Measurements from ENCODE around the gene LBHD1. TPM values are rescaled to one million over a fixed set of nuclear protein-coding genes. Genes with fewer than 3 reads are reported as not detected.
"Not testable (repeated sequence)": the region's sequence is repeated elsewhere in the genome, so short reads cannot be mapped to it uniquely, and the experiment has no call there.

The LBHD1 gene
- total and polyA plus RNA-seq, 2 donors: 4.0 to 14.0 TPM

DNA sequence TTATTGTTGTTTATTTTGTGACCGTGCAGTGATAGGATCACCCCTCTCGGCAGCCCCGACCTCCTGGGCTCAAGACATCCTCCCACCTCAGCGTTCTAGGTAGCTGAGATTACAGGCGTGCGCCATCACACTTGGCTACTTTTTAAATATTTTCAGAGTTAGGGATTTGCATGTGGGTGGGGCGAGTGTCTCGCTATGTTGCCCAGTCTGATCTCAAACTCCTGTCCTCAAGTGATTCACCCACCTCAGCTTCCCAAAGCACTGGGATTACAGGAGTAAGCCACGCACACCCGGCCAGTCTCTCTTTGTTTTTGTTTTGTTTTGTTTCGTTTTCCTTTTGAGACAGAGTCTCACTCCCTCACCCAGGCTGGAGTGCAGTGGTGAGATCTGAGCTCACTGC is 17.8 kb downstream of the LBHD1 start:
- no peaks in the 10 kb centered on the region for H3K9me3 ChIP-seq (ENCODE audit: control insufficient read depth in 2 of 2, insufficient read depth in 1 of 2, low read length in 1 of 2)
- H3K27me3 ChIP-seq (ENCODE audit: control insufficient read depth in 2 of 2, insufficient read depth in 1 of 2, low read length in 1 of 2): no peaks in the 10 kb centered on the region
- WGBS: 95% methylated on average over 11 of the region's 11 CpGs
- no peak for DNase-seq (ENCODE audit: low read depth in 6 of 9, low spot score in 9 of 9)
- H3K36me3 ChIP-seq (ENCODE audit: control insufficient read depth in 2 of 2, insufficient read depth in 2 of 2, low read length in 1 of 2): peaks cover 6% of the 10 kb centered on the region in 2 donors
- H3K27ac ChIP-seq (ENCODE audit: low read depth in 1 of 2, low read length in 1 of 2): no peak overlapping the region
- H3K4me3 ChIP-seq (ENCODE audit: low read length in 2 of 2): no peak overlapping the region
- peaks cover 11 to 14% of the 10 kb centered on the region in 2 donors for H3K4me1 ChIP-seq (ENCODE audit: control insufficient read depth in 2 of 2, insufficient read depth in 2 of 2, low read length in 2 of 2)

DNA sequence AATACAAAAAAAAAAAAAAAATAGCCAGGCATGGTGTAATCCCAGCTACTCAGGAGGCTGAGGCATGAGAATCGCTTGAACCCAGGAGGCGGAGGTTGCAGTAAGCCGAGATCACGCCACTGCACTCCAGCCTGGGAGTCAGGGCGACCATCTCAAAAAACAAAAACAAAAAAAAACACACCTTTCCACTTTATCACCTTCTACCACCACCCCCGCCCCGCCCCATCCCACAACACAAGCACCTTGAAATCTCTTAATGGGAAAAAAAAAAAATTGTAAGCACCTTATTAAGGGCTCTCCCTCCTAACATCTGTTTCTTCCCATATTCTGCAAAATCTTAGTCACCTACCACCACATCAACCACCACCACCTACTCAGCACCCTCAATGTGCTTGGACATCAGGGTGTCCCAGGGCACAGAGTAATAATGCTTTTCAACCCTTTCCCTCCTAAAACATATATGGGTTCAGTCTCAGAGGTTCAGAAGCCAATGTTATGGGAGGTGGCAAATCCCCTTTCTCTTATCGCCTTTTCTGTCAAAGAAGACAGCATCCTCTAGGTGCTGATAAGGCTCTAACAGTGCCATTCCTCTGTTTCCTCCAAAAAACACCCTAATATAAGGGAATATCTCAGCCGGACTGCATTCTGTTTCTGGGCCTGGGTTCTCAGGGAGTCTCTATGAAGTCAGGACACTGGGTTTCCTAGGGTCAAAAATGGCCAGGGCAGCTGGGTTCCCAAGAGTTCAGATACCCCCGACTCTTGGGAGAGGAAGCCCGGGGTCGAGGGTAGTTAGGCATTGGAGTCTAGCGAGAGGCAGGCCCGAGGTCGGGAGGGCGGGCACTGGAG is 19.7 kb downstream of the LBHD1 start:
- H3K27ac ChIP-seq (ENCODE audit: low read depth in 1 of 2, low read length in 1 of 2): peak overlapping the region; percentile 82 to 96
- H3K9me3 ChIP-seq (ENCODE audit: control insufficient read depth in 2 of 2, insufficient read depth in 1 of 2, low read length in 1 of 2): no peaks in the 10 kb centered on the region
- H3K36me3 ChIP-seq (ENCODE audit: control insufficient read depth in 2 of 2, insufficient read depth in 2 of 2, low read length in 1 of 2): peaks cover 17 to 25% of the 10 kb centered on the region in 2 donors
- 42% methylated on average over 16 of the region's 16 CpGs for WGBS
- DNase-seq (ENCODE audit: low read depth in 6 of 9, low spot score in 9 of 9): no peak
- H3K4me1 ChIP-seq (ENCODE audit: control insufficient read depth in 2 of 2, insufficient read depth in 2 of 2, low read length in 2 of 2): peaks cover 11 to 14% of the 10 kb centered on the region in 2 donors
- peak overlapping the region; percentile 89 to 97 for H3K4me3 ChIP-seq (ENCODE audit: low read length in 2 of 2)
- no peaks in the 10 kb centered on the region for H3K27me3 ChIP-seq (ENCODE audit: control insufficient read depth in 2 of 2, insufficient read depth in 1 of 2, low read length in 1 of 2)

DNA sequence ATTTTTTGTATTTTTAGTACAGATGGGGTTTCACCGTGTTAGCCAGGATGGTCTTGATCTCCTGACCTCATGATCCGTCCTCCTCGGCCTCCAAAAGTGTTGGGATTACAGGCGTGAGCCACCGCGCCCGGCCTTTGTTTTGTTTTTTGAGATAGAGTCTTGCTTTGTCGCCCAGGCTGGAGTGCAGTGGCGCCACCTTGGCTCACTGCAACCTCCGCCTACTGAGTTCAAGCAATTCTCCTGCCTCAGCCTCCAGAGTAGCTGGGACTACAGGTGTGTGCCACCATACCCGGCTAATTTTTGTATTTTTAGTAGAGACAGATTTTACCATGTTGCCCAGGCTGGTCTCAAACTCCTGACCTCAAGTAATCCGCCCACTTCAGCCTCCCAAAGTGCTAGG is 21.8 kb downstream of the LBHD1 start:
- H3K9me3 ChIP-seq (ENCODE audit: control insufficient read depth in 2 of 2, insufficient read depth in 1 of 2, low read length in 1 of 2); H3K27me3 ChIP-seq (ENCODE audit: control insufficient read depth in 2 of 2, insufficient read depth in 1 of 2, low read length in 1 of 2); H3K27ac ChIP-seq (ENCODE audit: low read depth in 1 of 2, low read length in 1 of 2); DNase-seq (ENCODE audit: low read depth in 6 of 9, low spot score in 9 of 9); H3K4me3 ChIP-seq (ENCODE audit: low read length in 2 of 2): not testable (repeated sequence)
- 98% methylated on average over 12 of the region's 12 CpGs for WGBS
- peaks cover 17 to 25% of the 10 kb centered on the region in 2 donors for H3K36me3 ChIP-seq (ENCODE audit: control insufficient read depth in 2 of 2, insufficient read depth in 2 of 2, low read length in 1 of 2)
- peaks cover 17 to 25% of the 10 kb centered on the region in 2 donors for H3K4me1 ChIP-seq (ENCODE audit: control insufficient read depth in 2 of 2, insufficient read depth in 2 of 2, low read length in 2 of 2)

DNA sequence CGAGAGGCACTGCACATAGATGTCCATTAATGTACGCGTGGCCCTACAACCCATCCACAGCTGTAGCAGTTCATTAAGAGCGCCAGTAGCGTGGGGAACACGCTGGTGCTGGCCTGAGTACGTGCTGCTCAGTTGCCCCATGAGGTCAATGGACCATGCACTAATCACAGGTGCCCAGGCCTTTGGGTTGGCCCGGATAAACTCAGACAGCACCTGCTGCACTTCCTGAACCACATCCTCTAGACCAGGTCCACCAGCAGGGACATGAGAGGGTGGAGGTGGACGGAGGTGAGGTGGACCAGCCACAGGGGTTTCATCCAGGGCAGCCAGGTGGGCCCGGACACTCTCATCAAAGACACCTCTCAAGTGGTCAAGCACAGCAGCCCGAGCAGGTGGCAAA is 22.6 kb downstream of the LBHD1 start:
- DNase-seq (ENCODE audit: low read depth in 6 of 9, low spot score in 9 of 9): no peak
- H3K4me1 ChIP-seq (ENCODE audit: control insufficient read depth in 2 of 2, insufficient read depth in 2 of 2, low read length in 2 of 2): peaks cover 20 to 31% of the 10 kb centered on the region in 2 donors

DNA sequence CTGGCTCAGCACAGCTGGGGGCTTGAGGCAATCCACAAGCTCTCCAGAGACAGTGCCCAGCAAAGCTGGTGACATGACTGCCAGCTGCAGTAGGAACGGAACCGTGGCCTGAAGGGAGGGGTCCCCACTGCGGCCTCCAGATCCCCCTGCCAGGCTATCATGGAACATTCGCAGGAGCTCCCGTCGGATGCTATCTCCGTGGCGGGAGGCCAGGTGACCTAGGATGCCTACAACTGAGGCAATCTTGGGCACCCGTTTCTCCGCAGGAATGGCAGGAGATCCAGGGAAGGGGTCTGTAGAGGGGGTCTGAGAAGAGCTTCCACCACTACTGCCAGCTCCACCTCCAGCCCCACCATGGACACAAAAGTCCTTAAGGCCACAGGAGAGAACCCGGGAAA is 23.1 kb downstream of the LBHD1 start:
- Histone ChIP-seq H3K4me3 (ENCODE audit: low read length in 2 of 2) (no peak overlapping the region), H3K9me3 (ENCODE audit: control insufficient read depth in 2 of 2, insufficient read depth in 1 of 2, low read length in 1 of 2) (no peaks in the 10 kb centered on the region), H3K27me3 (ENCODE audit: control insufficient read depth in 2 of 2, insufficient read depth in 1 of 2, low read length in 1 of 2) (no peaks in the 10 kb centered on the region), H3K36me3 (ENCODE audit: control insufficient read depth in 2 of 2, insufficient read depth in 2 of 2, low read length in 1 of 2) (peaks cover 17 to 30% of the 10 kb centered on the region in 2 donors), H3K27ac (ENCODE audit: low read depth in 1 of 2, low read length in 1 of 2) (no peak overlapping the region), H3K4me1 (ENCODE audit: control insufficient read depth in 2 of 2, insufficient read depth in 2 of 2, low read length in 2 of 2) (peaks cover 20 to 33% of the 10 kb centered on the region in 2 donors)
- WGBS: 97% methylated on average over 11 of the region's 11 CpGs
- no peak for DNase-seq (ENCODE audit: low read depth in 6 of 9, low spot score in 9 of 9)

More for the DNA sequence above, 22.6 kb downstream of the LBHD1 start:
- Histone ChIP-seq H3K27ac (ENCODE audit: low read depth in 1 of 2, low read length in 1 of 2) (no peak overlapping the region), H3K9me3 (ENCODE audit: control insufficient read depth in 2 of 2, insufficient read depth in 1 of 2, low read length in 1 of 2) (no peaks in the 10 kb centered on the region), H3K27me3 (ENCODE audit: control insufficient read depth in 2 of 2, insufficient read depth in 1 of 2, low read length in 1 of 2) (no peaks in the 10 kb centered on the region), H3K36me3 (ENCODE audit: control insufficient read depth in 2 of 2, insufficient read depth in 2 of 2, low read length in 1 of 2) (peaks cover 17 to 25% of the 10 kb centered on the region in 2 donors), H3K4me3 (ENCODE audit: low read length in 2 of 2) (no peak overlapping the region)
- 97% methylated on average over 11 of the region's 11 CpGs for WGBS

DNA sequence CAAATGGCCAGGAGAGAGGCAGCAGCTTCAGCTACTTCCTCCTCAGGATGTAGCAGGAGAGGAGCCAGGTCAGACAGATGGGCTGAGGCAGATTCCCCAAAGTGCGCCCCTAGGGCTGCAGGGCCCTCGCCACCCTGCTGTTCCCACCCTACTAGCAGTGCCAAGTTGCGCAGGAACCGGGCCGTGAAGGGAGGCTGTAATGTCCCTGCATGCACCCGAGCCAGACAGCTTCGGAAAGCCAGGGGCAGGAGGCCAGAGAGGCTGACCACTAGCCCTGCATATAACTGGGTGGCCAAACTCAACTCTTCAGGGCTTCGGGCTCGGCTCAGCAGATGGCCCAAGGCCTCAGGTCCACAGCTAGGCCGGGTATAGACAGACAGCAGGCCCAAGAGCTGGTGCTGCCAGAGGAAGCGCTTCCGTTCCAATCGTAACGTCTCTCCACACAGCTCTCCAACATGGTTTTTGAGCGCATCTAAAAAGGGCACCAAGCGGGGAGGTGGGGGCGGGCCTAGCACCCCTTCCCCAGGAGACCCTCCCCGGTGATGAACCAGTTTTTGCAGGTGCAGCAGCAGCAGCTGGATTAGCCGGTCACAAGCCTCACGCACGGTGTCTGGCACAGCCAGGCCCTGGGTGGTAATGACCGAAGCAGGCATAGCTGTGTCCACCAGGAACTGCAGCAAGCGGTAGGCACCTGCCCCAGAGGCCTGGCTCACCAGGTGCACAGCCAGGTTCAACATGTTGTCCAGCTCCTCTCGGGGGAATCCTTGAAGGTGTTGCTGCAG is 23.7 kb downstream of the LBHD1 start:
- Histone ChIP-seq H3K4me3 (ENCODE audit: low read length in 2 of 2) (no peak overlapping the region), H3K27ac (ENCODE audit: low read depth in 1 of 2, low read length in 1 of 2) (no peak overlapping the region), H3K4me1 (ENCODE audit: control insufficient read depth in 2 of 2, insufficient read depth in 2 of 2, low read length in 2 of 2) (peaks cover 20 to 33% of the 10 kb centered on the region in 2 donors), H3K9me3 (ENCODE audit: control insufficient read depth in 2 of 2, insufficient read depth in 1 of 2, low read length in 1 of 2) (no peaks in the 10 kb centered on the region), H3K36me3 (ENCODE audit: control insufficient read depth in 2 of 2, insufficient read depth in 2 of 2, low read length in 1 of 2) (peaks cover 17 to 36% of the 10 kb centered on the region in 2 donors), H3K27me3 (ENCODE audit: control insufficient read depth in 2 of 2, insufficient read depth in 1 of 2, low read length in 1 of 2) (no peaks in the 10 kb centered on the region)
- no peak for DNase-seq (ENCODE audit: low read depth in 6 of 9, low spot score in 9 of 9)
- WGBS: 97% methylated on average over 24 of the region's 24 CpGs

DNA sequence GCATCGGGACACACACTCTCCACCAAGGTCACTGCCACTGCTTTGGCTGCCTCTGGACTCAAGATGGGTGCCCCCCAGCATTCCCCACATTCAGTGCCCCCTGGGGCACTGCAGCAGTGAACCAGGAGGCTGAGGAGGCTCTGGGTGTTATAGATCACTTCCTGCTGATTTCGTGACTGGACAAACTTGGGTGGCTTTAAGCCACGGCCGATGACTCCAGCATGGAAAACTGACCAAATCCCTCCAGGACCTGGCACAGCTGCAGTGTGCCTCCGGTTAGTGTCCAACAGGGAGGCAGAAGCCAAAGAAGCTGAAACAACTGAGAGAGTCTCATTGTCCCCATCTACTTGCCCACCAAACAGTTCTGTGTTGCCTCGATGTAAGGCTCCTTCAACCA is 24.5 kb downstream of the LBHD1 start:
- Histone ChIP-seq H3K36me3 (ENCODE audit: control insufficient read depth in 2 of 2, insufficient read depth in 2 of 2, low read length in 1 of 2) (peaks cover 20 to 42% of the 10 kb centered on the region in 2 donors), H3K27me3 (ENCODE audit: control insufficient read depth in 2 of 2, insufficient read depth in 1 of 2, low read length in 1 of 2) (no peaks in the 10 kb centered on the region), H3K9me3 (ENCODE audit: control insufficient read depth in 2 of 2, insufficient read depth in 1 of 2, low read length in 1 of 2) (no peaks in the 10 kb centered on the region), H3K4me3 (ENCODE audit: low read length in 2 of 2) (no peak overlapping the region), H3K4me1 (ENCODE audit: control insufficient read depth in 2 of 2, insufficient read depth in 2 of 2, low read length in 2 of 2) (peaks cover 19 to 32% of the 10 kb centered on the region in 2 donors), H3K27ac (ENCODE audit: low read depth in 1 of 2, low read length in 1 of 2) (no peak overlapping the region)
- no peak for DNase-seq (ENCODE audit: low read depth in 6 of 9, low spot score in 9 of 9)
- 95% methylated on average over 6 of the region's 6 CpGs for WGBS

DNA sequence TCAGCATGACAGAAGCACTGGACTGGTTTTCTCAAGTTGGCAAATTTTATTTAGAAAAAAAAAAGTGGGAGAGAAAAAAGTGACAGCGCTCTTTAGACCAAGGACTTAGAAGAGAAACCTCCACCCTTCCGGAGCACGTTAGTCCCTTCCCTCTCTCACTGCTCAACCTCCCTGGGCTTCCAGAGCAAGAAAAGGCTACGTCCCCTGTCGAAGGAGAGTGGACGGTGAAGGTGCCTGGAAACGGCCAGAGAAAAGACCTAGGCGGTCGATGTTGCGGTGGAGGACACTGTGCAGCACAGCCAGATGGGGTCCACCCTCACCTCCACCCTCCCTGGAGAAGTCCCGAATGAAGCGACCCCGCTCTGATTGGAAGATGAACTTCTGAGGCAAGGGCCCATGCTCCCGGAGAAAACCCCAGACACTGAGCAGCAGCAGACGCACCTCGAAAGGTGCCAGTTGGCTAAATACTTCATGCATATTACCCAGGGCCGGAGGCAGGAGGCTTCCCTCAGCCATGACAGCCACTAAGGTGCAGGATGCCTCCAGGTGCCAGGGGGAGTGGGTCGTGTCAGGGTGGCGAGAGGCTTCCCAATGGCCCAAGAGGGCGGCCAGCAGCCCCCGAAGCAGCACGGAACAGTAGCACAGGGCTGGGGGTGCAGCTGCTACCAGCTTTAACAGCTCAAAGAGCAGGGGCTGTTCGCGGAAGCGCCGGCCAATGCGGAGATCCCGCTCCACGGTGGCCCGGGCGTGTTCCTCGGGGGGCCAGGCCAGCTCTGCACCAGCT is 25.1 kb downstream of the LBHD1 start:
- no peaks in the 10 kb centered on the region for H3K9me3 ChIP-seq (ENCODE audit: control insufficient read depth in 2 of 2, insufficient read depth in 1 of 2, low read length in 1 of 2)
- peaks cover 14 to 26% of the 10 kb centered on the region in 2 donors for H3K4me1 ChIP-seq (ENCODE audit: control insufficient read depth in 2 of 2, insufficient read depth in 2 of 2, low read length in 2 of 2)
- 82% methylated on average over 32 of the region's 32 CpGs for WGBS
- DNase-seq (ENCODE audit: low read depth in 6 of 9, low spot score in 9 of 9): no peak
- peaks cover 20 to 42% of the 10 kb centered on the region in 2 donors for H3K36me3 ChIP-seq (ENCODE audit: control insufficient read depth in 2 of 2, insufficient read depth in 2 of 2, low read length in 1 of 2)
- H3K27ac ChIP-seq (ENCODE audit: low read depth in 1 of 2, low read length in 1 of 2): peak overlapping the region in 1 of 2 donors; percentile 33
- no peaks in the 10 kb centered on the region for H3K27me3 ChIP-seq (ENCODE audit: control insufficient read depth in 2 of 2, insufficient read depth in 1 of 2, low read length in 1 of 2)
- H3K4me3 ChIP-seq (ENCODE audit: low read length in 2 of 2): peak overlapping the region; percentile 68 to 100

Measured in thymus (tissue), 11 donors.